HuH-7 (cell line): ENCODE results near the gene LMF2.
"Not testable (repeated sequence)": the region's sequence is repeated elsewhere in the genome, so short reads cannot be mapped to it uniquely, and the experiment has no call there.

Source experiments
- DNase-seq: peaks from one replicate; pipeline ENCODE4 v3.0.0; 2011; ENCODE audit warnings: low spot score

Gene LMF2

DNA sequence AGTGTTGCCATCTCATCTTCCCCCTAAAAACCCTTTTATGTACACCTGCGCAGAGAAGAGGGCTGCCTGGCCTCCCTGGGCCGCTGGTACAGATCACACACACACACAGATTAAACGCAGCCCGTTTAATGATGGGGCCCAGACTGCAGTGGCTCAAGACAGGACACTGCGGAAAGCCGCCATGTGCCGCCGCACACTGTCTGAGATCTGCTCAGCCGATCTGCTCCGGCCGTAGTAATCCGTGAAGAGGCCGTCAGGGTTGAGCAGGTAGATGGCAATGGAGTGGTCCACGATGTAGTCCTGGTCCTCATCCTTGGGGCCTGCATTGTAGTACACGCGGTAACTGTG lies 15.9 kb upstream of the LMF2 start:
- DNase-seq, result no peak

- DNase-seq, result no peak
Observed at GRCh38 chr22:50522806-50523438, 15.4 kb upstream of the LMF2 start.

DNA sequence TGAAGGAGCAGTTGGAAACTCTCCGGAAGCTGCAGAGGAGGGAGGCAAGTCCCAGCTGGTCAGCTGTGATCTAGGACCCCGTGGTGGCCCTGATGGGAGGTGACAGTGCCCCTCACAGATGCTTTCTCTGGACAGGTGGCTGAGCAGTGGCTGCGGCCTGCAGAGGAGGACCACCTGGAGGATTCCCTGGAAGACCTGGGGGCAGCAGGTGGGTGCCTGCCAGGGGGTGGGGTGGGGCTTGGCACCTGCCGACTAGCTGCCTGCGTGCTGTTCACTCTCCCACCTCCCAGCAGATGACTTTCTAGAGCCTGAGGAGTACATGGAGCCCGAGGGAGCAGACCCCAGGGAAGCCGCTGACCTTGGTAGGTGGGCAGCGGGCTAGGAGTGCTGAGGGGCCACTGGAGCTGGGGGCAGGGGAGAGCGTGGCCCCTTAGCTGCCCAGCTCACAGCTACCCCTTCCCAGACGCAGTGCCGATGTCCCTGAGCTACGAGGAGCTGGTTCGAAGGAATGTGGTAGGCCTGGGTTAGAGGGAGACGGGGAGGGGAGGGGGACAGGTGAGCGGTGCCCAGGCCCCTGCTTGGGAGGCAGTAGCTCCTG lies 14.8 kb upstream of the LMF2 start:
- no peak for DNase-seq

DNA sequence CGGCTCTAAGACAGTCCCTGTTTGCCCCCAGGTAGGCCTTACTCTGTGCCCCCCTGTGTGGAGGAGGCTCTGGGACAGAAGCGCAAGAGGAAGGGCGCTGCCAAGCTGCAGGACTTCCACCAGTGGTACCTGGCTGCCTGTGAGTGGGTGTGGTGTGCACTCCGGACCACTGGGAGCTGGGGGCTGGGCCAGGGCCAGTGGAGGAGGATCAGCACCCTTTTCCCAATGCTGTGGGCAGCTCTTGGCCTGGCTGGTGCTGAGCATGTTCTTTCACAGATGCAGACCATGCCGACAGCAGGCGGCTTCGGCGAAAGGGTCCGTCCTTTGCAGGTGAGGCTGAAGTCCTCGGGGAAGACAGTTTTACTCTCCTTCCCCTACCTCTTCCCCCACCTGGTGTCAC lies 14.2 kb upstream of the LMF2 start:
- DNase-seq, result no peak

DNA sequence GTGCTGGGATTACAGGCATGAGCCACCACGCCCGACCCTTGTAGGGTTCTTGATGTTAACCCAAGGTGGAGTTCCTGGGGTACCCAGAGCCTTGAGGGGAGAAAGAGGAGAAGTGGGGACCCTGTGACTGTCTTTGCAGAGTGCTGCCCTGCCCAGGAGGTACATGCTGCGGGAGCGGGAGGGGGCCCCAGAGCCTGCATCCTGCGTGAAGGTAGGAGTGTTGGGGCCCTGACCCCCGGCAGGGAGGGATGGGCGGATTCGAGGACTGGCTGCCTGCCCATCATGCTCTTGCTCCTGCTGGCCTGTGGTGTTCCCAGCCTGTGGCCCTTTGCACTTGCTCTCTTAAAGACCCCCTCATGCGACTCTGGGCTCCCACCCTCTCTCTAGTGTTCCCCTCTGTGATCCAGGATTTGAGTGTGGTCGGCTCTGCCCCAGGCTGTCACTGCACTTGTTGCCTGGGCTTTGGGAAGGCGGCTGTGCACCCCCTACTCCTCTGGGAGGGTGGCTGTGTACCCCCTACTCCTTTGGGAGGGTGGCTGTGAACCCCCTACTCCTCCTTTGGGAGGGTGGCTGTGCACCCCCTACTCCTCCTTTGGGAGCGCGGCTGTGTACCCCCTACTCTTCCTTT lies 13.4 kb upstream of the LMF2 start:
- no peak for DNase-seq

DNA sequence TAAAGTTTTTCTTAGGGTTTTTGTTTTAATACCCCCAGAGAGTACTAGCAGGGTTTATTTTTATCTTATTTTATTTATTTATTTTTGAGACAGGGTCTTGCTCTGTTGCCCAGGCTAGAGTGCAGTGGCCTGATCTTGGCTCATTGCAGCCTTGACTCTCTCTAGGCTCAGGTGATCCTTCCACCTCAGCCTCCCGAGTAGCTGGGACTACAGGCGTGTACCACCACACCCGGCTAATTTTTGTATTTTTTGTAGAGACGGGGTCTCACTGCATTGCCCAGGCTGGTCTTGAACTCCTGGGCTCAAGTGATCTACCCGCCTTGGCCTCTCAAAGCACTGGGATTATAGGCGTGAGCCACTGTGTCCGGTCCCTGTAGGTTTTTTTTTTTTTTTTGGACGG lies 12.7 kb upstream of the LMF2 start:
- DNase-seq, result not testable (repeated sequence)

- no peak for DNase-seq
Observed at GRCh38 chr22:50519151-50519550, 11.6 kb upstream of the LMF2 start.

DNA sequence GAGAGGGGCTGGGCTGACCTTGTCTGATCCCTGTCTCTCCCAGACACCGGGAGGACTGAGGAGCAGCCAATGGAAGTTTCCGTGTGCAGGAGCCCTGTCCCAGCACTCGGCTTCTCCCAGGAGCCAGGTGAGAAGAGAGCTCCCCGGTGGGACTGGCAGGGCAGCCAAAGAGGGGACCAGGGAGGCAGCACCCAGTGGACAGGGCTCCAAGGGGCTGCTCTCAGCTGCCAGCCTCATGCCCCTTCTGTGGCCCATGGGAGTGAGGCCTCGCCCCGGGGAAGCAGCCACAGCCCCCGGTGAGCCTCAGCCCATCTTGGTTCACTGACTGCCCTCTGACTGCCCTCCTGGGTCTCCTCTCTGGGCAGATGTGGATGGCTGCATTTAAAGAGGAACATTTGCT lies 11.1 kb upstream of the LMF2 start:
- DNase-seq, result no peak

DNA sequence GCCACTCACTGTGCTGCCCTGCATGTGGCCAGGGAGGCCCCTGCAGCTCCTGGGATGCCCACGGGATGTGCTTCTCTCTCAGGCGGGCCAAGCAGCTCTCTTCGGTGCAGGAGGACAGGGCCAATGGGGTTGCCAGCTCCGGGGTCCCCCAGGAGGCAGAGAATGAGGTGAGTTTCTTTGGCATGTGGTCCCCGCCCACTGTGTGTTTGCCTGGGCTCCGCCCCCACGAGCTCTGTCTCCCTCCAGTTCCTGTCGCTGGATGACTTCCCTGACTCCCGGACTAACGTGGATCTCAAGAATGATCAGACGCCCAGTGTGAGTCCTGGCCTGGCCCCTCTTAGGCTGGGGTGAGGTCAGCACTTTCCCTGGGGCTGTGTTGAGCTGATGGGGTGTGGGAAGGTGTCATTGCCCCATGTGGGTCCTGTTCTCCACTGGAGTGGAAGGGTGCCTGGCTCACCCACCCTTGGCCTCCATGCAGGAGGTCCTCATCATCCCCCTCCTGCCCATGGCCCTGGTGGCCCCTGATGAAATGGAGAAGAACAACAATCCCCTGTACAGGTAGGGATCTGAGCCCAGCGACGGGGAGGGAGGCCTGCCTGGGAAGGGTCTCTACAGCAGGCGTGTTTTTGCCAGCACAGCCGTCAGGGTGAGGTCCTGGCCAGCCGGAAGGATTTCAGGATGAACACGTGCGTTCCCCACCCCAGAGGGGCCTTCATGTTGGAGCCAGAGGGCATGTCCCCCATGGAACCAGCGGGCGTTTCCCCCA lies 10.2 kb upstream of the LMF2 start:
- DNase-seq, result no peak

GRCh38 chr22:50516891-50517290 lies 9.4 kb upstream of the LMF2 start:
- no peak for DNase-seq

DNA sequence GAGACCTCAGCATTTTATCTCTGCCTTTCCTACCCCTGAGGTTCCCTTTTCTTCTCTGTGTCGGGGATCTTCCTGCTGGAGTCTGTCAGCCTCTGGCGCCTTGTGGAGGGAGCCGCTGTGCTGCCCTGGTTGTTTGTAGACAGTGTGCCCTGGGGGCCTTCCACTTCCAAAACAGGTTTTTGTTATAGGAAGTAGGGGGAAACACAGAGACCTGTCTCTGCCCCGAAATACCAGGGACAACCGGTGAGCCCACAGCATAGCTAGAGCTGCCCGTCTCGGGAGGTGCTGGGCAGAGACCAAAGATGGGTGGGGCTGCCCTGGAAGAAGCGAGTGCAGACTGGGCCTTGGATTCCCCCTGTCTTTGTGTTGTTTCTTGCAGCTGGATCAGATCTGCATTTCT lies 8.6 kb upstream of the LMF2 start:
- DNase-seq, result no peak

DNA sequence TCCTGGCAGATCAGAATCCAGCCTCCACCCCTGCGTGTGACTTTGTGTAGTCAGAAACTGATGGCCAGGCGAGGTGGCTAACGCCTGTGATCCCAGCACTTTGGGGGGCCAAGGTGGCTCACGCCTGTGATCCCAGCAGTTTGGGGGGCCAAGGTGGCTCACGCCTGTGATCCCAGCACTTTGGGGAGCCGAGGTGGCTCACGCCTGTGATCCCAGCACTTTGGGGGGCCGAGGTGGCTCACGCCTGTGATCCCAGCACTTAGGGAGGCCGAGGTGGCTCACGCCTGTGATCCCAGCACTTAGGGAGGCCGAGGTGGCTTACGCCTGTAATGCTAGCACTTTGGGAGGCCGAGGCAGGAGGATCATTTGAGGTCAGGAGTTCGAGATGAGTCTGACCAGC lies 5.7 kb upstream of the LMF2 start:
- DNase-seq, result no peak

GRCh38 chr22:50508897-50509296 lies 1.4 kb upstream of the LMF2 start:
- DNase-seq, result no peak

DNA sequence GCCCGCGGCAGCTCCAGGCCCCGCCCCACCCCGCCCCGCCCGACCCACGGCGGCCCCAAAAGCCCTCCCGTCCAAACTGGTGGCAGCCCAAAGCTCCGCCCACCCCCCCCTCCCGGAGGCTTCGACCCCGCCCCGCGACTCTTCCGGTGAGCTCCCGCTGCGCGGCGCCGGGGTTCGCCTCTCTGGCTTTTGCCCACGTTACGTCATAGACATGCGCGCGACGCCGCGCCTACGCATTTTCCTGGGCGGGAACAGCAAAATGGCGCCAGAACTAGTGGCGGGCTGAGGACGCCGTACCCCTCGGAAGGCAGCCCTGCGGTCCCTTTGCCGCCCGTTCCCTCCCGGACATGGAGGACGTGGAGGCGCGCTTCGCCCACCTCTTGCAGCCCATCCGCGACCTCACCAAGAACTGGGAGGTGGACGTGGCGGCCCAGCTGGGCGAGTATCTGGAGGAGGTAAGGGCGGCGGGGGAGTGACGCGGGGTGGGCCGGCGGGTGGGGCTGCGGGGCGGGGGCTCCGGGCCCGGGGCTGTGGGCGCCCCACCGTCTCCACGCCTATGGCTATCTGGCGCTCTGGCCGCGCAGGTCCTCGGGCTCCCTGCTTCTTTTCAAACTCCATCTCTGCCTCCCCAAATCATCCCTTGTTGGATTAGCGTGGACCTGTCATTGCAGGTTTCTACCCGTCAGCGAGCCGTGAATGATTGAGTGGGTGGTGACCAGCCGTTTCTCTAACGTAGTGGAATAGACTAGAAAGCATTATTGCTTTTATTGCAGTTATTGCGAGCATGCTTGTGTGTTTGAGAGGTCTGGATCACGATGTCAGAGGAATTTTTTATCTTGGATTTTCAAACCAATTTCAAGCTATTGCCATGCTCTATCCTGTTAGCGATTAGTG lies 736 bp upstream of the LMF2 start, which contains the start of gene NCAPH2:
Gene NCAPH2, plus strand, starts transcription at position 234 of the 894 bp plus-strand sequence. Its CDS starts 114 bp downstream, at position 348.
- DNase-seq, result peak; percentile 99

DNA sequence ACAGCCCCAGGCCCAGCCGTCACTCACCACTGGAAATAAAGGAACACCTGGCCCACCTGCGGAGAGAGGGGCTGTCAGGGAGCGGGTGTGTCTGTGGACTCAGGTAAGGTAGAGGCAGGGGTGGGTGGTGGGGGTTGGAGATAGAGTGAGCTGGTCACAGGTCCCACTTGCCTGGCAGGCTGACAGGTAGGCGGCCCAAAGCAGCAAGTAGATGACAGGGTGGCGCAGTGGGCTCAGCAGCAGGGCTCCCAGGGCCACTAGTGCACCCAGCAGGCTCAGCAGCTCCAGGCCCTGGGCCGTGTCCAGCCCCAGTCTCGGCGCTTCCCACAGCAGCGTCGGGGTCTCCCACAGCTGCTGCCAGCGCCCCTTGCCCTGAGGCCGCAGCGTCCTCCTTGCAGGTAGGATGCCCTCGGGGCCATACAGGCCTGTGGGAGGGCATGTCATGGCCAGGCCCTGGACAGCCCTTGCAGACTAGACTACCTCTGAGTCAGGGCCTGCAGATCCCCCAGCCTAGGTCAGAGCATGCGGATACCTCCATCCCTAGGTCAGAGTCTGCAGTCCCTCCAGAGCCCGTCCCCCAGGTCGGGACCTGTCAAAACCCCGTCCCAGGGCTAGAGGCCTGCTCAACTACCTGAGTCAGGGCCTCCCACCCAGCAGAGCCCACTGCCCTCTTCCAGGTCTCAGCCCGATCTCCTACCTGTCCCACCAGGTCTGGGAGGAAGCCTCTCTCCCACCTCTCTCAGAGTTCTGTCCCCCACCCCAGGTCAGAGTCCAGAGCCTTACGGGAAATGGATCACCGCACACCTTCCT lies 686 bp downstream of the LMF2 start:
- DNase-seq, result no peak

- DNase-seq, result no peak
Observed at GRCh38 chr22:50505776-50506610, 1.5 kb downstream of the LMF2 start.

DNA sequence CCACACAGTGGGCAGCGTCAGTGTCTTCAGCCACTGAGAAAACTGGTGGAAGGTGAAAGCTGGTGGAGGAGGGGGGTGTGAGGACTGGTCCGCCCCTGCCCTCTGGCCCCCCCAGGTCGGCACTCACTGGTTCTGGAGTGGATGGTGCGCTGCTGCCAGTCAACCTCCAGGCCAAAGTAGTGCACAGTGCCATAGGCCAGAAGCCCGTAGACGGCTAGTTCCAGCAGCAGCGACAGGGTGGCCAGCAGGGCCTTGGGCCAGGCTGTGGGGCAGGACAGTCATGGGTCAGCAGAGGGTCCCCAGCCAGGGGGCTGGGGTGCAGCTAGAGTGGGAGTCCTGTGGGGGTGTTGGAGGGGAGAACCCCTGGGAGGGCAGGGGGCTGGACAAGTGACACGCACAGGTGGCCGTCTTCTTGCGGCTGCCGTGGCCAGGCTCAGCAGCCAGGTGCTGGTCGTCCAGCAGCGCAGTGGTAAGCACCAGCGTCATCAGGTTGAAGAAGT lies 2.2 kb downstream of the LMF2 start:
- no peak for DNase-seq

- DNase-seq, result no peak
Observed at GRCh38 chr22:50504369-50505211, 2.9 kb downstream of the LMF2 start.
